HG02885 (cell line): ENCODE results near the gene VTI1A.

Source experiments
- ATAC-seq: cut with Tn5 transposase; IDR thresholded peaks from one replicate; pipeline ENCODE4 v1.9.1; 2021; ENCODE audit warnings: mild to moderate bottlenecking; ENCODE audit not compliant: unreplicated experiment, poor library complexity

Gene VTI1A

GRCh38 chr10:112768121-112768520 lies 321.1 kb downstream of the VTI1A start:
- no peak for ATAC-seq

- no peak for ATAC-seq
Observed at GRCh38 chr10:112769081-112769480, 322.1 kb downstream of the VTI1A start.

GRCh38 chr10:112769611-112770370 lies 322.8 kb downstream of the VTI1A start:
- ATAC-seq = no peak

GRCh38 chr10:112771733-112772132 lies 324.7 kb downstream of the VTI1A start:
- no peak for ATAC-seq

- no peak for ATAC-seq
Observed at GRCh38 chr10:112773783-112774182, 326.8 kb downstream of the VTI1A start.

- ATAC-seq = no peak
Observed at GRCh38 chr10:112774210-112774609, 327.2 kb downstream of the VTI1A start.

- ATAC-seq = no peak
Observed at GRCh38 chr10:112774798-112775197, 327.8 kb downstream of the VTI1A start.

GRCh38 chr10:112775381-112775780 lies 328.4 kb downstream of the VTI1A start:
- ATAC-seq = no peak

- no peak for ATAC-seq
Observed at GRCh38 chr10:112775892-112776674, 329.1 kb downstream of the VTI1A start.

- ATAC-seq = no peak
Observed at GRCh38 chr10:112778579-112778978, 331.6 kb downstream of the VTI1A start.

- no peak for ATAC-seq
Observed at GRCh38 chr10:112779025-112779770, 332.2 kb downstream of the VTI1A start.

- no peak for ATAC-seq
Observed at GRCh38 chr10:112782200-112782907, 335.3 kb downstream of the VTI1A start.

GRCh38 chr10:112783351-112784021 lies 336.5 kb downstream of the VTI1A start:
- ATAC-seq = no peak

- no peak for ATAC-seq
Observed at GRCh38 chr10:112784022-112784461, 337.0 kb downstream of the VTI1A start.

- ATAC-seq = no peak
Observed at GRCh38 chr10:112785089-112785488, 338.1 kb downstream of the VTI1A start.

GRCh38 chr10:112789248-112789647 lies 342.2 kb downstream of the VTI1A start:
- no peak for ATAC-seq

GRCh38 chr10:112790030-112790429 lies 343.0 kb downstream of the VTI1A start:
- ATAC-seq = no peak

- no peak for ATAC-seq
Observed at GRCh38 chr10:112790921-112791320, 343.9 kb downstream of the VTI1A start.

GRCh38 chr10:112791447-112791846 lies 344.4 kb downstream of the VTI1A start:
- ATAC-seq = no peak
